Trophoblast cell (in vitro differentiated cells and primary cell): Measurements from ENCODE around the gene TKTL1.

ENCODE experiments used
- DNase-seq, 2 donors: peaks; one replicate each; pipeline ENCODE4 v3.0.0-alpha.2; 2016
- H2AFZ ChIP-seq: 2 replicates; pipeline ENCODE4 v1.6.1; 2013; ENCODE audit warnings: low read length, moderate library complexity, mild to moderate bottlenecking; ENCODE audit not compliant: insufficient read depth, poor library complexity
- H2AK5ac ChIP-seq: 2 replicates; pipeline ENCODE4 v1.6.1; 2013; ENCODE audit warnings: mild to moderate bottlenecking, low read length
- H2BK120ac ChIP-seq: 2 replicates; pipeline ENCODE4 v1.6.1; 2013; ENCODE audit warnings: low read length, mild to moderate bottlenecking, moderate library complexity; ENCODE audit not compliant: insufficient read depth, poor library complexity
- H2BK12ac ChIP-seq: 2 replicates; pipeline ENCODE4 v1.6.1; 2013; ENCODE audit warnings: mild to moderate bottlenecking, low read length, moderate library complexity
- H2BK5ac ChIP-seq: 2 replicates; pipeline ENCODE4 v1.6.1; 2013; ENCODE audit warnings: low read length, low read depth, moderate library complexity, mild to moderate bottlenecking; ENCODE audit not compliant: poor library complexity
- H3K14ac ChIP-seq: 2 replicates; pipeline ENCODE4 v1.6.1; 2013; ENCODE audit warnings: mild to moderate bottlenecking, low read length
- H3K18ac ChIP-seq: 2 replicates; pipeline ENCODE4 v1.6.1; 2013; ENCODE audit warnings: mild to moderate bottlenecking, low read length
- H3K23ac ChIP-seq: 2 replicates; pipeline ENCODE4 v1.6.1; 2013; ENCODE audit warnings: low read length
- H3K27ac ChIP-seq: 2 replicates; pipeline ENCODE4 v1.5.1; 2013; ENCODE audit warnings: low read depth, mild to moderate bottlenecking, inconsistent platforms, low read length, moderate library complexity
- H3K27me3 ChIP-seq: 2 replicates; pipeline ENCODE4 v1.6.1; 2013; ENCODE audit warnings: inconsistent platforms, mild to moderate bottlenecking, low read length, moderate library complexity; ENCODE audit not compliant: insufficient read depth
- H3K36me3 ChIP-seq, 2 experiments: 1 replicate in 1 of 2; 2 replicates in 1 of 2; pipeline ENCODE4 v1.6.1; 2013; ENCODE audit warnings: low read length in 2 of 2, mild to moderate bottlenecking in 2 of 2, moderate library complexity in 1 of 2; ENCODE audit not compliant: insufficient read depth in 2 of 2, control insufficient read depth in 1 of 2
- H3K4ac ChIP-seq: 2 replicates; pipeline ENCODE4 v1.6.1; 2013; ENCODE audit warnings: low read depth, mild to moderate bottlenecking, low read length, moderate library complexity
- H3K4me1 ChIP-seq, 2 experiments: 1 replicate in 1 of 2; 2 replicates in 1 of 2; pipeline ENCODE4 v1.6.1; 2013; ENCODE audit warnings: low read length in 2 of 2, mild to moderate bottlenecking in 2 of 2, moderate library complexity in 1 of 2; ENCODE audit not compliant: insufficient read depth in 2 of 2, control insufficient read depth in 1 of 2
- H3K4me2 ChIP-seq: 2 replicates; pipeline ENCODE4 v1.6.1; 2013; ENCODE audit warnings: inconsistent platforms, mild to moderate bottlenecking, low read length, moderate library complexity
- H3K4me3 ChIP-seq: 2 replicates; pipeline ENCODE4 v1.5.1; 2013; ENCODE audit warnings: mild to moderate bottlenecking, low read depth, low read length, inconsistent platforms
- H3K79me1 ChIP-seq: one replicate; pipeline ENCODE4 v1.6.1; 2013; ENCODE audit warnings: low read length
- H3K79me2 ChIP-seq: 2 replicates; pipeline ENCODE4 v1.6.1; 2013; ENCODE audit warnings: low read length, mild to moderate bottlenecking; ENCODE audit not compliant: control insufficient read depth, insufficient read depth, poor library complexity
- H3K9ac ChIP-seq: 2 replicates; pipeline ENCODE4 v1.6.1; 2013; ENCODE audit warnings: mild to moderate bottlenecking, low read length
- H3K9me3 ChIP-seq: 2 replicates; pipeline ENCODE4 v1.6.1; 2013; ENCODE audit warnings: low read depth, mild to moderate bottlenecking, control low read depth, inconsistent platforms, low read length; ENCODE audit not compliant: insufficient read depth
- H4K12ac ChIP-seq: 2 replicates; pipeline ENCODE4 v1.6.1; 2013; ENCODE audit warnings: low read depth, mild to moderate bottlenecking, low read length, moderate library complexity
- H4K8ac ChIP-seq: 2 replicates; pipeline ENCODE4 v1.6.1; 2013; ENCODE audit warnings: low read depth, mild to moderate bottlenecking, low read length, moderate library complexity
- H4K91ac ChIP-seq: one replicate; pipeline ENCODE4 v1.6.1; 2013; ENCODE audit warnings: low read depth, mild to moderate bottlenecking, low read length, moderate library complexity
- WGBS: extraction: QIAGEN DNeasy Blood & Tissue Kit; methylation state at CpG from one replicate; pipeline ENCODE4 v1.1.7; 2013; ENCODE audit warnings: missing lambda C conversion rate; ENCODE audit not compliant: insufficient read length, insufficient coverage; ENCODE audit errors: extremely low coverage; 5-methylcytosine and 5-hydroxymethylcytosine counted together

Gene TKTL1

DNA sequence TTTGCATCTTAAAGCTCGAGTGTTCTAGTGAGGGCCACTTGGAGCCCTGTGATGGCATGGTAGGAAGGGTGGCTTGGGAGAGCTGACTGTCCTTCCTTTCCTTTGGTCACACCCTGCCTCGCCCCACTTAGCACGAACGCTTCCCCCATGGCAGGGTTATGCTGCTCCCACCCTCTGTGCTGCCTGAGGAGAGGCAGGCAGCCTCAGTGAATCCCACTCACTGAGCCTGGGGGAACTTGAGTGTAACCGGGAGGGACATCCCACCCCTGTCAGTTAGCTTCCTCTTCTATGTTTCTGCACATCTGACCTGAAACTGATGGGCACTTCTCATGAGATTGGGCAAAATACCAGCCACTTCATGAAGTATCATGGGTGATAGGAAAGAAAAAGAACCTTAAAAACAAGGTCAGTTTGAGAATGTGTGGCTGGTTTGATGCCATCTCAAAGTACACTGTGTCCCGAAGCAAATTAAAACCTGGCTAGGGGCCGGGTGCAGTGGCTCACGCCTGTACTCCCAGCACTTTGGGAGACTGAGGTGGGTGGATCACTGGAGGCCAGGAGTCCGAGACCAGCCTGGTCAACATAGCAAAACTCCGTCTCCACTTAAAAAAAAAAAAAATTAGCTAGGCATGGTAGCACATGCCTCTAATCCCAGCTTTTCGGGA is 10.1 kb downstream of the TKTL1 start:
- Histone ChIP-seq H3K9ac (no peak overlapping the region), H2BK5ac (no peak overlapping the region), H3K23ac (no peak overlapping the region), H4K12ac (no peak overlapping the region), H2AFZ (no peak overlapping the region), H3K4me3 (no peak overlapping the region), H3K18ac (no peak overlapping the region), H3K27ac (no peak overlapping the region), H3K4ac (no peak overlapping the region), H2BK120ac (no peak overlapping the region), H3K36me3 (no peaks in the 10 kb centered on the region), H2AK5ac (no peak overlapping the region), H3K9me3 (no peaks in the 10 kb centered on the region), H3K27me3 (no peaks in the 10 kb centered on the region), H2BK12ac (no peak overlapping the region), H3K14ac (no peak overlapping the region), H3K4me1 (no peaks in the 10 kb centered on the region), H4K91ac (no peak overlapping the region), H3K79me2 (no peaks in the 10 kb centered on the region), H3K79me1 (no peaks in the 10 kb centered on the region), H4K8ac (no peak overlapping the region), H3K4me2 (no peak overlapping the region)
- no CpG with 5 or more reads among the region's 11 CpGs for WGBS
- DNase-seq: no peak

DNA sequence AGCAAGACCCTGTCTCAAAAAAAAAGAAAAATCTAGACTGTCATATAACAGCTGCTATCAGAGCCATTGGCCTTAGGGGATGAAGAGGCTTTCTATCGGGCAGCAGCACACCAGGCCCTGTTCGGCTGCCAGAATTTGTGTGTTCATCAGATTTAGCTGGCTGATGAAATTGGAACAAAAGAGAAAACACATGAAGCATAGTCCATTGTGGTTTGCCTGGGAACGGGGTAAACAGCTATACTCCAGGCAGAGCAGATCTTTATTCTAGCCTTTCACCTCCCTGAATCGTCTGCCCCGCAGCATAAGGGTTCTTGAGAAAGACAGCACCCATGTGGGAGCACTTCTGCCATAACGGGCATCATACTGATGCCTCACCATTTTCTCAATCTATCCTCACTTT is 11.6 kb downstream of the TKTL1 start:
- Histone ChIP-seq H3K4me2 (no peak overlapping the region), H3K36me3 (no peaks in the 10 kb centered on the region)
- no CpG with 5 or more reads among the region's 6 CpGs for WGBS

DNA sequence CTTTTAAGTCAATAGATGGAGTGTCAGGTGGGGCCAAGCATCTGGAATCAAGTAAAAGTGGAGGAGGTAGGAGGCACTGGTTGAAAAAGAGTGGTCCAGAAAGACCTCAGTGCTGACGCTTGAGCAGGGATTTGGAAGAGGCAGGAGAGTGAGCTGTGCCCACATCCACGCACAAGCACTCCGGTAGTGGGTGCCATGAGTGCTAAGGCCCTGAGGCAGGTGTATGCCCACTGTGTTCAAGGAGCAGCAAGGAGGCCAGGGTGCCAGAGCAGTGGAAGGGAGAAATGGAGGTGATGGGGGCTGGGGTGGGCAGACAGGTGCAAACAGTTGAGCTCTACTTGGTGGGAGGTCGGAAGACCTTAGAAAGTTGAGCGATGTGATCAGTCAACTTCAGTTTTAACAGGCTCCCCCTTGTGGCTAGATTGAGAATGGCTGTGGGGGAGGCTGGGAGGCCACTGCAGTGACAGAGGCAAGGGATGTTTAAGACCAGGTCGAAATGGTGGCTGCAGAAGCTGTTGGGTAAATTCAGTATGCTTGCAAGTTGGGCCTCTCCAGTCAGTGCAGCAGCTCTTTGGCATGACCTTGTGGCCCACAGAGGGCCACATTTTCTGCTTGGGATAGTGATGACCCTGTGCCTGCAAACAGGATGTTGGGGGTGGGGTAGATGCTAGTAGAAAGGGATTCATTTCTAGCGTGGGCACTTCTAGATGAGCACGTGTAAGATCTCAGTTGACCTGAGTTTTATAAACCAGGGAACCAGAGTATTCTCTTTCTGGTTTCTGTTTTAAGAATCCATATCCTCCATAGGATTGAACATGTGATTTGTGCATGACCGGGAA is 12.7 kb downstream of the TKTL1 start:
- no peak overlapping the region for H2BK5ac ChIP-seq
- H3K79me1 ChIP-seq: no peaks in the 10 kb centered on the region
- H3K9me3 ChIP-seq: no peaks in the 10 kb centered on the region
- H2BK12ac ChIP-seq: no peak overlapping the region
- no peak overlapping the region for H2AFZ ChIP-seq
- H3K36me3 ChIP-seq: no peaks in the 10 kb centered on the region
- H2BK120ac ChIP-seq: no peak overlapping the region
- H3K18ac ChIP-seq: no peak overlapping the region
- no peak overlapping the region for H3K27ac ChIP-seq
- no peak overlapping the region for H4K12ac ChIP-seq
- H3K9ac ChIP-seq: no peak overlapping the region
- no peaks in the 10 kb centered on the region for H3K79me2 ChIP-seq
- no peak overlapping the region for H3K4me3 ChIP-seq
- no CpG with 5 or more reads among the region's 9 CpGs for WGBS
- H3K27me3 ChIP-seq: no peaks in the 10 kb centered on the region
- H3K4me2 ChIP-seq: no peak overlapping the region
- no peak overlapping the region for H3K23ac ChIP-seq
- no peak overlapping the region for H4K91ac ChIP-seq
- DNase-seq: peak; percentile 50 to 76
- H3K14ac ChIP-seq: no peak overlapping the region
- H4K8ac ChIP-seq: no peak overlapping the region
- H3K4me1 ChIP-seq: no peaks in the 10 kb centered on the region
- H2AK5ac ChIP-seq: no peak overlapping the region
- H3K4ac ChIP-seq: no peak overlapping the region

More for the DNA sequence above, 11.6 kb downstream of the TKTL1 start:
- Histone ChIP-seq H3K4me3 (no peak overlapping the region), H2BK12ac (no peak overlapping the region), H3K18ac (no peak overlapping the region), H2AFZ (no peak overlapping the region), H3K79me2 (no peaks in the 10 kb centered on the region), H2BK5ac (no peak overlapping the region), H3K23ac (no peak overlapping the region), H4K91ac (no peak overlapping the region), H4K12ac (no peak overlapping the region), H2AK5ac (no peak overlapping the region), H3K27ac (no peak overlapping the region), H2BK120ac (no peak overlapping the region), H3K79me1 (no peaks in the 10 kb centered on the region), H3K9ac (no peak overlapping the region), H3K27me3 (no peaks in the 10 kb centered on the region), H4K8ac (no peak overlapping the region), H3K14ac (no peak overlapping the region), H3K9me3 (no peaks in the 10 kb centered on the region), H3K4ac (no peak overlapping the region), H3K4me1 (no peaks in the 10 kb centered on the region)
- DNase-seq: no peak

DNA sequence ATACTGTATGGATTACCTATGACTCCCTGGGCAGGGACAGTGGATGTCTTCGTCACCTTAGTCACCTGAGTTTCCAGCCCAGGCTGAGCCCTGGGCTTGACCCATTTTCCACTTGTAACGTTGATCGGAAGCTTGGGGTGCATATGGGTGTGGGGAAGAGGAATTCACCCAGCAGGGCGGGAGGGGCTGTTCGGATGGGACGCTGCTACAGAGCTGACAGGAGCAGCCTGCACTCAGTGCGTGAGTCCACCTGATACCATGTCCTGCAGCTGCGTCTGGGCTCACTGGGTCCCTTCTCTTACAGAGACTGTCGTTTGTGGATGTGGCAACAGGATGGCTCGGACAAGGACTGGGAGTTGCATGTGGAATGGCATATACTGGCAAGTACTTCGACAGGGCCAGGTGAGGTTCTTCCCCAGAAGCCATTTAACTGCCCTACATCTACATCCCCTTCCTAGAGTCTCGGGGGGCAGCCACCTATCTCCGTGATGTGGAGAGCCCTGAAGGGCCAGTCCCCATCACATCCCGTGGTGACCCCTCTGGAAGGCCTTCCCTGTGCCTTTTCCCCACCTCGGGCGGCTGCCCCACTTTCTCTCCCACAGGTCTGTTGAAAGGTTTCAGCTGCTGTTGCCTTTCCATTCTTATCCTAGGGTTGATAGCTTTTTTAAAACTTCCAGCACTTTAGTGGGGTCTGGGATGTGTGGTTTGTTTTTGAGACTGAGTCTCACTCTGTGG is 13.6 kb downstream of the TKTL1 start:
- H3K36me3 ChIP-seq: no peaks in the 10 kb centered on the region
- no peak overlapping the region for H3K4me2 ChIP-seq
- no peaks in the 10 kb centered on the region for H3K79me1 ChIP-seq
- no peak overlapping the region for H2AK5ac ChIP-seq
- no peak for DNase-seq
- H4K8ac ChIP-seq: no peak overlapping the region
- H4K12ac ChIP-seq: no peak overlapping the region
- H3K18ac ChIP-seq: no peak overlapping the region
- no peak overlapping the region for H3K4ac ChIP-seq
- no peaks in the 10 kb centered on the region for H3K4me1 ChIP-seq
- no peak overlapping the region for H2BK120ac ChIP-seq
- H3K27me3 ChIP-seq: no peaks in the 10 kb centered on the region
- H3K14ac ChIP-seq: no peak overlapping the region
- H2BK12ac ChIP-seq: no peak overlapping the region
- no peaks in the 10 kb centered on the region for H3K79me2 ChIP-seq
- WGBS: no CpG with 5 or more reads among the region's 16 CpGs
- H3K4me3 ChIP-seq: no peak overlapping the region
- H2AFZ ChIP-seq: no peak overlapping the region
- no peak overlapping the region for H4K91ac ChIP-seq
- H3K27ac ChIP-seq: no peak overlapping the region
- H3K23ac ChIP-seq: no peak overlapping the region
- H2BK5ac ChIP-seq: no peak overlapping the region
- no peak overlapping the region for H3K9ac ChIP-seq
- H3K9me3 ChIP-seq: no peaks in the 10 kb centered on the region
